ENCODE measurements around the gene SLX4.

- no peak for TF ChIP-seq CTCF (conservative IDR thresholded peaks at IDR 0.05)
- no peak for TF ChIP-seq ZFX (IDR thresholded peaks at IDR 0.05)
These were observed 14.2 kb downstream of the SLX4 start for GRCh38 chr16:3597226-3597625.

Measured in C4-2B (cell line).